Kidney capillary endothelial cell (primary cell): ENCODE measurements around the gene GABBR1.

Source experiments
- DNase-seq: peaks from one replicate; pipeline ENCODE4 v3.0.0-alpha.2; 2018; ENCODE audit warnings: low spot score

GABBR1 gene

DNA sequence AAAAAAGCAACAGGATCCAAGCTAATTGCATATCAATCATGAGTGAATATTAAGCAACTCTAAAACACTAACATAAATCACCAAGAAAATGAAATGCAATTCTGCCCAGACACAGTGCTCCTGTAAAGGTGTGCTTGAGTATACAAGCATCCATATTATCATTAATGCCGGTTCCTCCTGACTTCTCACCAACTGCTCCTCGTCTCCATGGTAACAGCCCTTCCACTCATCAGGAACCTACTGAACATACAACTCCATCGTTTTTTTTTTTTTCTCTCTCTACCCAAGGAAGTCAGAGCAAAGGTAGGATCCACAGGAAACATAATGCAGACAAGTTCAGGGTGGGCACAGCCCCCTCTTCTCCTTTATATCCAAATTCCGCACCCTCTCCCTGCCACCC is 12.4 kb downstream of the GABBR1 start:
- no peak for DNase-seq

DNA sequence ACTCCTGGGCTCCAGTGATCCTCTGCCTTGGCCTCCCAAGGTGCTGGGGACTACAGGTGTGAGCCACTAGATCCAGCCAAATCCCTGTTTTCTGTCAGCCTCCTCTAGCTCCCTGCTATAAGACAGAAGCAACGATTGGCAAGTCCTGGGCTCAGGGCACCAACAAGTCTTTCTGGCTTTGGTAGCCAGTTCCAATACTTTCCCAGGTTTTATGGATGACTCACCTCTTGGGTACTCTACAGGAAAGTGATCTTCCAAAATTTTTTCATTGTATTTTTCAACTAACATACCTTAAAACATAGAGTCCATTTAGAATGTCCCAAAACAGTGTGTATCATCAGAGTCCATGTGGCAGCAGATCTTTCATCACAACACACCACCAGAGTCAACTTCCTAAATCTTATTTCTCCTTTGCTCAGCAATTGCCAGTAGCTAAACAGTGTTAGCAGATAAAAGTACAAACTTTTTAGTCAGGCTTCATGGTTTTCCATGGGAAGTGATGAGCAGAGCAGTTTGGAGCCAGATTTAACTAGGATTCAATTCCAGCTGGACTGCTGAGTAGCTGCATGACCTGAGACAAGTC is 13.3 kb downstream of the GABBR1 start:
- no peak for DNase-seq

DNA sequence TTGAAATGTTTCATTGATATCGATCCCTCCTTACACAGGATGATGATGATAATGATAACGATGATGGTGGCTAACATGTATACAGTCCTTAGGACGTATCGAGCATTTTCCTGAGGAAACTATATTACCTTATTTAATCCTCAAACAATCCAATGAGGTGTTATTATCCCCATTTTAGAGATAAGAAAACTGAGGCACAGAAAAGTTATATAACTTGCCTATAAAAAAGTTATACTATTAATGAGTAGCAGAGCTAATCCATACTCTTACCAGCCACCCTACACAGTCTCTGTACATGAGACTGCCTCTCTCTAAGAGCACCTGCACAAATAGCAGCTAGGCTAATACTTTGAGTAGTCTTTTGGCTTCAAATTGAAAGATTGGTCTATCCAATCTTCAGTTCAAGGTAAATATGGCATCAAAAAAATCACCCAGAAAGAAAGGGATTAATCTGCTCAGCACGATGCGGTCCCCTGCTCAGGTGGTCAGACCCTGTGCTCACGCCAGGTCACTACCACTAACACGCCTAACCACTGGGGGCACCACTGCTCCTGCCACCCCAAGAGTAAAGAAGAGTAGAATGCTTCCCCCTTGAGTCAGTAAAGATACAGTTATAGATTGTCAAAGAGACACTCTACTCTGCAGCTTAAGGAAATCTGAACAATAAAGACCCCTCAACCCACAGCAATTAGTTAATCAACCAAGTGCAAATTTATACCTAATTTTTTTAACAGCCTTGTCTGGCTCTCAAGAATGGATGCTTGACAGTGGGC is 15.0 kb downstream of the GABBR1 start:
- DNase-seq: no peak

DNA sequence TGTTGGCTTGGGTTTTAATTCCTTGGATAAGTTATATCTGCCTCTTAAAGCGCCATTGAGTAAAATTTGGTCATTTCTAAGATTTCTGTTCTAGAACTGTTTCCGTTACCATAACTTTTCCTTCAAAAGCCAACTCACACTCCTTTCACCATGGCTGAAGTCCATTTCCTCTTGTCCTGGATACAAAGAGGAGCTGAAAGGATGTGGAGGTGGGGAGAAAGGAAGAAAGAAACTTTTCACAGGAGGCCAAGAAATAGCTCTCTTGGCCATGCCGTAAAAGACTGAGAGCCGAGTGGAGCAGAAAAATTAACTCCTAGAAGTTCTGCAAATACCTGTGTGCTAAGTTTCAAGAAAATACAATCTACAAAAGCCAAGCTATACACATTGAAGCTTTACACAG is 21.6 kb downstream of the GABBR1 start:
- no peak for DNase-seq

DNA sequence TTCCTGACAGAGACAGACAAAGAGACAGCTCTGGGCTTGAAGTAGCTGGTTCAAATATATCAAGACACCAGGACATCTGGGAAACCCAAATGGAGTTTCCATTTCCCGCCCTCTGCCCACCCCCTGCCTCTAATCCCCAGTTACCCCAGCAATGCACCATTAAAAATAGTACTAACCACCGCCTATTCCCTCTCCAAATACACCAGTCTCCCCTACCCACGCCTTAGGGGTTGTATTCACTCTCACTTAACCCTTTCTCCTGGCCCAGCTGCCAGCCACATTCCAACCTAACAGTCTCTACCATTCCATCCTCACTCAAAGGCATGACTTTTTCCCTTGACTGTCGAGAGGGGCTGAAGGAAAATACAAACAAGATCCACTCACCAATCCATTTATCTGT is 22.4 kb downstream of the GABBR1 start:
- no peak for DNase-seq

DNA sequence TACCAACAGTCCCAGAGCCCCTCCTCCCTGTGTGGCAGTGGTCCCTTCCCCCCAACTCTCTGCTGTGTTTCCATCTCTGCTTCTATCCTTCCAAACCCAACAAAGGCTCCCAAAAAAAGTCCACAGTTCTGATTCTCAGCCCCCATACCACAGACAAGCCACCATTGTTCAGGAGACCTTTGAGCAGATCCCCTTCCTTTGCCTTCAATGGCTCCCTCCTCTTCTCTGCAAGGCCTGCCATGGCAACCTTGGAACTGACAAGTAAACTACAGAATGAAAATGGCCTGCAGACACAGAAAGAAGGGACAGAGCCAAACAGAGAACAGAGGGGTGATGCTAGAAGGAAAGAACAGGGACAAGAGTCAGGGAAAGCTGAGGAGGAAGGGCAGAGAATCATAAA is 24.9 kb downstream of the GABBR1 start:
- no peak for DNase-seq

DNA sequence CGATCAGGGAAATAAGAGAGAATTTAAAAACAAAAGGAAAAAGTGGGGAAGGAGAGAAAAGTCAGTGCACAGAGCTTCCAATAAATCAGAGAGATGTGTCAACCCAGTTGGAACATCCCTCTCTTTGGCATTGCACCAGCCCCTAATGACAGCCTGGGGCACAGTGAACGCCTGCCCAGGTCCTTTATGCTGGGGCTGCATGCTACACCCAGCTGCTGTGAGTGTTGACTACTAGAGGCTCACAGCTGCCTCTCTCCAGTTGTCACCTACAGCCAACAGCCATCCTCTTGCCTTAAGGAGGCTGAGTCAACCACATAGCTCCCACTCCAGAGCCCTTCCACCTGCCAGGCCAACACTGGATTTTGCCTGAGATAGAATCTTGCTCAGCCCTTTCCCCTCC is 29.1 kb downstream of the GABBR1 start:
- no peak for DNase-seq

DNA sequence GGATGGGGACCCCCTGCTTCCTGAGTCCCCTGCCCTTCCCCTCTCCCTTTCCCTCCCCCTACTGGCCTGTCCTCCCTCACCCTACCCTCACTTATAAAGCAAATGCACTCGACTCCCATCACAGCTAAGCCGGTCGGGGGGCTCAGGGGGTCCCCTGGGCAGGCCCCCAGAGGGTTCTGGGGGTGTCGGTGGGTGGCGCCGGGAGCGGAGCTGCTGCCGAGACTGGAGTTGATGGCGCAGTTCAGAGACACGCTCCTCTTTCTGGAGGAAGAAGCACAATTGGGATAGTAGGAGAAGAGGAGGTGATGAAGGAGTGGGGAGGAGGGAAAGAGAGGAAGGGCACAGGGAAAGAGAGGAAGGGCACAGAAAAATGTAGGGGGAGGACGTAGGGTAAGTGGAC is 29.5 kb downstream of the GABBR1 start:
- DNase-seq: no peak

DNA sequence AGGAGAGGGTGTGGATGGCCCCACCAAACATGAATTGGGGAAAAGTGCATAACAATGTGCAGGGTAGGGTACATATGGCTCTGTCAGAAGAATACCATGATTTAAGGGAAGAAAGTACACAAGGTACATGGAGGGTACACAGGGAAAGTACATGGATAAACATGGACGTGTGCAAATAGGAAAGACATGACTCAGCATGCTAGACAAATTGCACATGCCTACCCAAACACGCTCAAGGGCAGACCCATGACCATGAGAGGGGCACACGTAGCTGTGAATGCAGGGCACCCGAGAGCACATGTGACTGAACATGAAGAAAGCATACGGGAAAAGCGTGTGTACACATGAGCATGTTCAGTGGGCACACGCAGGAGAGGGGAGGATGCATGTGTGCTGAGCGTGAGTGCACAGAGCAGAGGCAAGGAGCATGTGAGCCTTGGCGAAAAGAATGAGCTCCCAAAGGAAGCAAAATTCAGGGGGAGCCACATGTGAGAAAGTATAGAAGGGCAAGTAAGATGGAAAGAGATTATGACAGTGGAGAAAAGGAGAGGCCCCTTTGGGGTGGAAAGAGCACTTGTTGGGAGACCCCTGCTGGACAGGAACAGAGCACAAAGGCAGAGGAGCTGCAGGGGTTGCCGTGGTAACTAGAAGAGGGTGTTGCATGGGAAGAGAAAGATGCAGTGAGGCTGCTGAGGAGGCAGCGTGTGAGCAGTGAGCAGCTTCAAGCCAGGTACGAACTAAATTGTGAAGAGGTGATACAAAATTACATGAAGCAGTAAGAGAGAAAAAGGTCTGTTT is 30.2 kb downstream of the GABBR1 start:
- no peak for DNase-seq

DNA sequence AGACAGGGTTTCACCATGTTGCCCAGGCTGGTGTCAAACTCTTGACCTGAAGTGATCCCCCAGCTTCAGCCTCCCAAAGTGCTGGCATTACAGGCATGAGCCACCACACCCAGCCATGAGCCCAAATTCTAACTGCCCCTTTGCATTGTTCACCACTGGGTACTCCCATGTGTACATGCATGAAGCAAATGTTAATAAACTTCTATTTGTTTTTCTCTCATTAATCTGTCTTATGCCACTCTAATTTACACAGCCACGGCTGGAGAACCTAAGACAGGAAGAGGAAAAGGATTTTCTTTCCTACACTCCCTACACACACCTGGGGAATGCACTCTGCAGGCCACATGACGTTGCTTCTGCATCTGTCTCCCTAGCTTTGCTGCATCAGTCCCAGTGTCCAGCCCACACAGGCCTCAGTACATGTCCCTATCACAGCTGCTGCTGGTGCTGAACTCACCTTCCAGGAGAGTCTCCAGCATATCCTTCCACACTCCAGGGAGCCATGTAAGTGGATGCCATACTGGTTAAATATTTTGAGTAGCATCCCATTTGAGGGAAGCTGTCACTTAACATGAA is 34.7 kb downstream of the GABBR1 start:
- no peak for DNase-seq

DNA sequence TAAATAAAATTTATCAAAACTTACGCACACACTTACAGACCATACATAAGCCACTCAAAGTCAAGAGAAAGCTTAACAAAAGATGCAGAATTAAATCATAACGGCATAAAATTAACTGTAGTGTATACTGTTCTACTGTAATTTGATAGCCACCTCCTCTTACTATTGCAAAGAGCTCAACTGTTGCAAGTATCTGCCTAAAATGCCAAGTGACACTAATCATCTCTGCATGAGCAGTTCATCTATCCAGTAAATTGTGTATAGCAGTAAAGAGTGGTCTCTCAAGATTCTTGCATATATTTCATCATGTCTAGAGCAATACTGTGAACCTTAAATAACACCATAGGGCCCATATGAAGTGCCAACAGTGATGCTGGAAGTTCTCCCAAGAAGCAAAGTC is 35.8 kb downstream of the GABBR1 start:
- no peak for DNase-seq

DNA sequence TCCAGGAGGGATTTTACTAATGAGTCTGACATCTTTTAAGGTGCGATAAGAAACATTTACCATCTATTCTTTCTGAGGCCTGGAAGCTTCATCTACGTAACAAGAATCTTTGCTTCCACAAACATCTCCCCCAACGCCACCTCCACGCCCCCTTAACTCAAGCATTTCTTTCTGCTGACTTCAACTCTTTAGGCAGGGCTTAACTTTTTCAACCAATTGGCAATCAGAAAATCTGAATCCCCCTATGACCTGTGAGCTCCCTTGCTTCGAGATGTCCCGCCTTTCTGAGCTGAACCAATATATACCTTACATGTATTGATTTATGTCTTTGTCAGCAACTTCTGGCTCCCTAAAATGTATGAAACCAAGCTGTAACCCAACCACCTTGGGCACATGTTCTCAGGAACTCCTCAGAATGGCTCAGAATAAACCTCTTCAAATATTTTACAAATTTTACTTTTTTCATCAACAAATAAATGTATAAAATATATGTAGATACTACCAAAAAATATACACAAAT is 36.5 kb downstream of the GABBR1 start:
- DNase-seq: no peak

DNA sequence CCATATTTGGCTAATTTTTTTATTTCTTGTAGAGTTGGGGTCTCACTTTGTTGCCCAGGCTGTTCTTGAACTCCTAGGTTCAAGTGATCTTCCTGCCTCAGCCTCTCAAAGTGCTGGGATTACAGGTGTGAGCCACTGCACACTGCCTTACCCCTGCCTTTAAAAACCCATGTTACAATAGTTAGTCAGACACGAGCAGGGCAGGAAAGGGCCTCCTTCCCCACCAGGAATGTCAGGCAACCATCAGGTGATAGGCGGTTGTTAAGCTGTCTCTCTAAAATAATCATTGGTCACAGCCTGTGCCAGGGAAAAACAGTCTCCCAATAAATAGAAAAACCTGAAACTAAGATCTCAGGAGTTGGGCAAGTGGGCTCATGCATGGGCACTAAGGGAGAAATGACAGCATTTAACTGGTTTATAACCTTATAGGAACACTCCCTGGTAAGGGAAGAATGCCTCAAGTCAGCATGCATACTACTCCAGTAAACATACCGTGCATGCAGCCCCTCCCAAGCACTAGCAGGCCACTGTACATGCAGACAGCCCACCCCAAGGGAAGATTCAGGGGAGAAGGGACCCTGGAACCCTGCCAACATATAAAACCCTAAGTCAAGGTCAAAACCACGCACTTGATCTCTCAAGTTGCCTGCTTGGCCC is 39.7 kb downstream of the GABBR1 start:
- DNase-seq: no peak

DNA sequence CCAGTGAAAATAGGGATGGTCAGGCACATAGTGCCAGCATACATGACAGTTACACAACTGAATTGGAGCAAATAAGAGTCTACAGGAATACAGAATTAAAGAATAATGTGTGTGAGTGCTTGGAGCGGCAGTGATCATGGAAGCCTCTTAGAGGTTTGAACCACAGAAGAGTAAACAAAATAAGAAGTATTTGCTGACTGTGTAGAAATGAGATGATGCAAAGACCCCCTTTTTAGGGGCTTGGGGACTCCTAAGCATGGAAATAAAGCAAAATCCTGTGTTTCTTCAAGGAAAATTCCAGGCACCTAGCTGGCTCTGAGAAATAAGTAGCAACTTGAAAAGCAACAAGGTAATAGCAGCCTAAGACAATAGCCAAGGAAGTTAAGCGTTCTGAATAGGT is 41.3 kb downstream of the GABBR1 start:
- no peak for DNase-seq

DNA sequence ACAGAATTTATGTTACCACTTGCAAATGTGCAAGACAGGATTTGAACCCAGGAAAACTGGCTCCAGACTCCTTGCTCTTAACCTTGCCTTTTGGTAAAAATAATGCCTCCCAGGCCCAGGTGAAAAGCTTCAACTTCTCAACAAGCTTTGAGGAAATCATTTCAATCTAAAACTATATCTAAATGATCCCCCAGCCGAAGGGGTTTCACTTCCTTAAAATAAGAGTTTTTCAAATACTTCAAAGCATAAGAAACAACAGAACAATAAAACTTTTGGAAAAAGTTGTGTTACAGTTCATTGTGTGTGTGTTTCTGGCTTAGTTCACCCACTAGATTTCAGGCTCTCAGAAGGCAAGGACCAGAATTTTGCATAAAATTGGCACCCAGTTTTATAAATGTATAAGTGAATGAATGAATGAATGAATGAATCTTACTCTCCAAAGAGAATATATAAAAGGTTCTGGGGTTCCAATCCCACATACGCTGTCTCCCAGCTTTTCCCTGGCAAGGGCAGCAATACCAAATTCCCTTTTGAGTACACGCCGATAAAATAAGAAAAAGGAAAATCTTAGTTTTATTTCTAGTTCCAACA is 42.7 kb downstream of the GABBR1 start:
- DNase-seq: no peak

DNA sequence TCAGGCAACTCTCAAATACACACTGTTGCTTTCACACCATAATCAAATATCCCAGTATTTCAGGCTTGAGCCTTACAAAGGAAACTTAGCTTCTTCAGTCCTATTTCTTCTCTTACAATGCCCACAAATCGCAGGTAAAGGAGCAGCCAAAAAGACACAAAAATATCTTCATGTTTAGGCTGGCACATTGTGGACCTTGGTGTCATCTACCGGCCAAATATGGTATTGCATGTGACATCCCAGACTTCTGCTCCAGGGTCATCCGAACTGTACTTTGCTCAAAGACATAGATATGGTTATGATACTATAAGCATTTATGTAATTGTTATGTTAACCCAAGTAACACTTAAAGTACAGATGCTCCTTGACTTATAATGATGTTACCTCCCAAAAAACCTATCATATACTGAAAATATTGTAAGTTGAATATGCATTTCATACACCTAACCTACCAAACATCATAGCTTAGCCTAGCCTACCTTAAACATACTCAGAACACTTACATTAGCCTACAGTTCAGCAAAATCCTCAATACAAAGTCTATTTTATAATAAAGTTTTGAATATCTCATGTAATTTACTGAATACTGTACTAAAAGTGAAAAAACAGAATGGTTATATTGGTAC is 43.4 kb downstream of the GABBR1 start:
- DNase-seq: peak; percentile 36

DNA sequence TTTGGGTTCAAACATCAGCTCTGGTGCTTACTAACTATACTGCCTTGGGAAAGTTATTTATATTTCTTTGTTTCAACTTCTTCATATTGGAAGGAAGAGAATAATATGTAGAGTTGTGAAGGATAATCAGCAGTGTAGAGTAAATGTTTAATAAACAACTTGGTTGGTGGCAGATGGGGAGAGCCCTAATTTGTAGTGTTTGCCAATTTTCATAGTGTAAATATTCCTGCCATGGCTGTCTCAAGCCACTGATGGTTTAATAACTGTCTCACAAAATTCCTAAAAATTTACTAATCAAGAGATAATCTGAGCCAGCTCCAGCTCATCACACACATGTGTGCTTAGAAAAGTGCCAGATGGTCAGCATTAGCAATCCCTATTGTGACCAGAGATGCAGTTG is 48.2 kb downstream of the GABBR1 start, which contains the start of gene OR2H2:
Gene OR2H2 (plus strand): TSS at position 301 of the 400 bp plus-strand sequence. CDS start 2,824 bp downstream, outside the sequence.
- no peak for DNase-seq

DNA sequence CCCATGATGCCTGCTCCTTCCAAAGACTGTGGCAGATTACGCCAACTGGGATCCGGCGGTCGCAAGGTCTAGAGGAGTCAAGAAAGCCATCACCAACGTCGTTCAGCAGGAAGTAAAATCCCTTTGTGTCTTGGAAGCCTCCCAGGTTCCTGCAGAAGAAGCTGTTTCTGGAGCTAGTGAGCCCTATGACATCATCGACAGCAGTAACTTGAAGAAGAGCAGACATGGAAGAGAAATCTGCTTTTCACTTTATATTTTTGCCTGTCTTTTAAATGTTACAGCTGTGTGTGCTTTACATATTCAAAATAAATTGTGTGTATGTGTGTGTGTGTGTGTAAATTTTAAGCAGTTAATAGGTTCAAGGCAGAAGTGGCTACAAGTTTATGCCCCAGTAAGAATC is 55.4 kb downstream of the GABBR1 start:
- DNase-seq: no peak

DNA sequence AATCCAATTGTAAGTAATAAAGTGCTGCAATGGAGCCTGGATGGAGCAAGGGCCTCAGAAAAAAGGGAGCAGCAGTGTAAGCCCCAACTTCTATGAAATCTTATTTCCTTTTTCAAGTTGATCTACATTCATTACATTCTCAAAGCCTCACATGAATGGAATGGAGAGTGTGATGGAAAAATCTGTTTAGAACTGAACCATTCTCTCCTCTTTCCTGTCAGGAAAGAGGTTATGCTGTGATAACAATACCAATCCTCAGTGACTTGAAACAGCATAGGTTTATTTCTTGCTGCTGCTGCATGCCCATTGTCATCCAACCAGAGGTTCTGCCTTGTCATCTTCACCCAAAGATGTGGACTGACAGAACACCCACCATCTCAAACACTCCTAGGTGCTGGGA is 56.9 kb downstream of the GABBR1 start:
- no peak for DNase-seq

DNA sequence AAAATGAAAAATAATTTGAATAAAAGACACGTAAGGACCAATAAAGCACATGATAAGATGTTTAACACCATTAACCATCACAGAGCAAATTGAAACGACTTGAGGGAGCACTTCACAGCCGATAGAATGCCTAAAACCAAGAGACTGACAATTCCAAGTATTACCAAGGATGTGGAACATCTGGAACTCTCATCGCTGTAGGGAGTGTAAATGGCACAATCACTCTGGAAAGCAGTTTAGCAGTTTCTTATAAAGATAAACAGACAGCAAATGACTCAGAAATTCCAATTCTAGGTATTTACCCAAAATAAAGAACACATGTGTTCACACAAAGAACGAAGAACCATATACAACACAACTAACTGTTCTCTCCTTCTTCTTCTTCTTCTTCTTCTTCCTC is 65.0 kb downstream of the GABBR1 start:
- DNase-seq: no peak

DNA sequence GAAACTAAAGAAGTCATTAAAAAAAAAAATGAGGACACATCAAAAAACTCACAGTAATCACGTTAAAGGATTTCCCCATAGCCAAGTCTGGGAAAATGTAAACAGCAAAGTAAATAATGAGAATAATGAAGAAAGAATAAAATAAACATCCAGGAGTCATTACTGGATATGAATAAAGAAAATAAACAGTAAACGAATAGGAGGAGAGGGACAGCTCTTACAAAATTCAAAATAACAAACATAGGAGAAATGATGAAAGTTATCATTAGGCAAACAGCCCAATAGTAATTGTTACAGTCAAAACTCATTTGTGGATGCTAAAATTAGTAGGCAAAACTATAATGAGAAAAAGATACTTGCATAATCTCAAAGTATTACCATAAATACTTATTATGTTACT is 65.4 kb downstream of the GABBR1 start:
- no peak for DNase-seq
